Vagina (tissue), 2 donors: ENCODE results near the gene GLUL.

ENCODE experiments used
- POLR2A ChIP-seq, 2 donors: fragments of 450-650 bp; IDR thresholded peaks; one replicate each; pipeline ENCODE4 v1.6.1; 2017; ENCODE audit warnings: antibody characterized with exemption in 2 of 2, mild to moderate bottlenecking in 2 of 2, moderate library complexity in 2 of 2
- POLR2AphosphoS5 ChIP-seq, 2 donors: sonication (generic); formaldehyde crosslinking; IDR thresholded peaks; one replicate each; pipeline ENCODE4 v1.9.0; 2017; ENCODE audit warnings: antibody characterized with exemption in 2 of 2, mild to moderate bottlenecking in 2 of 2, low read depth in 1 of 2; ENCODE audit not compliant: insufficient read depth in 1 of 2
- TF ChIP-seq, protein P1 (sequence below), 3 experiments: fragments of 450-650 bp in 2 of 3; fragments of 200-600 bp in 1 of 3; sonication (generic) in 1 of 3; IDR thresholded peaks; one replicate each; pipeline ENCODE4 v1.5.1; 2017 to 2019; ENCODE audit warnings: antibody characterized with exemption in 3 of 3, mild to moderate bottlenecking in 2 of 3, moderate library complexity in 2 of 3

DNA sequence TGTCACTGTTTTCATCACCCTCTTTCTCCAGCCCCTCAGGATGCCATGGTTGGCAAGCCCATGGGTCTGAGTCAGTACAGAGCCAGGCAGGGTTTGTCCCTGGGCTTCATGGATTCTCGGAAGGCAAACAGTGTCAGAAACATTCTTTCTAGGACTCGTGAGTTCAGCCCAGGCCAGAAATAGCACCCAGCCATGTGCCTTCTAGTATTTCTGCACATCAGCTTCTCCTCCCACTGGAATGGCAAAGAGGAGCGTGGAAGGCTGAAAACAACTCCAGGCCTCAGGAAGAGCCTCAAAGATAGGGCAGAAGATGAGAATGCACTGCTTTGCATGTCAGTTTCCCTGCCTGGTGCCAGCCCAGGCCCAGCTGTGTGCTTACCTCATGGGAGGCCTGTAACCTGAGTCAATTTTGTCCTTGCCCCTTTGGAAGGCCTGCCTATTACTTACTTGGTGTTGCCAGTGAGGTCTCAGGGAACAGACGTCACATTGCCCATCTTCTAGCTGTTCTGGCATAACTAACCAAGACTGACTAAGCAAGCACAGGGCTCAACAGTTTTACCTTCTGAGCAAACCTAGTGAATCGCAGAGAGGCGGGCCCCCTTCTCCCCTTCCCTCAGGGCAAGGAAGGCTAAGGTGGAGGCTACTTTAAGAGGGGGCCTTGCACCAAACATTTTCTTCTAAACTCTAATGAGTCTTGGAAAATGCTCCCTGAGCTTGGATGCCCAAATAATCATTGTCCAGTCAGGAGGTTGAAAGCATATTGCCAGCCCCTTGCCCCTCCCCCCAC, 42.4 kb downstream of the GLUL start:
- TF ChIP-seq, protein P1, sequence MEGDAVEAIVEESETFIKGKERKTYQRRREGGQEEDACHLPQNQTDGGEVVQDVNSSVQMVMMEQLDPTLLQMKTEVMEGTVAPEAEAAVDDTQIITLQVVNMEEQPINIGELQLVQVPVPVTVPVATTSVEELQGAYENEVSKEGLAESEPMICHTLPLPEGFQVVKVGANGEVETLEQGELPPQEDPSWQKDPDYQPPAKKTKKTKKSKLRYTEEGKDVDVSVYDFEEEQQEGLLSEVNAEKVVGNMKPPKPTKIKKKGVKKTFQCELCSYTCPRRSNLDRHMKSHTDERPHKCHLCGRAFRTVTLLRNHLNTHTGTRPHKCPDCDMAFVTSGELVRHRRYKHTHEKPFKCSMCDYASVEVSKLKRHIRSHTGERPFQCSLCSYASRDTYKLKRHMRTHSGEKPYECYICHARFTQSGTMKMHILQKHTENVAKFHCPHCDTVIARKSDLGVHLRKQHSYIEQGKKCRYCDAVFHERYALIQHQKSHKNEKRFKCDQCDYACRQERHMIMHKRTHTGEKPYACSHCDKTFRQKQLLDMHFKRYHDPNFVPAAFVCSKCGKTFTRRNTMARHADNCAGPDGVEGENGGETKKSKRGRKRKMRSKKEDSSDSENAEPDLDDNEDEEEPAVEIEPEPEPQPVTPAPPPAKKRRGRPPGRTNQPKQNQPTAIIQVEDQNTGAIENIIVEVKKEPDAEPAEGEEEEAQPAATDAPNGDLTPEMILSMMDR (IDR thresholded peaks at IDR 0.05): no peak
- TF ChIP-seq POLR2A (IDR thresholded peaks at IDR 0.05) (no peak), POLR2AphosphoS5 (IDR thresholded peaks at IDR 0.05; ENCODE audit: insufficient read depth in 1 of 2, low read depth in 1 of 2) (no peak)
